SH-SY5Y (cell line): ENCODE results near the gene RAI1.

ENCODE experiments used
- GATA2 ChIP-seq: IDR thresholded peaks from 2 replicates; pipeline ENCODE4 v1.6.1; 2011; ENCODE audit warnings: mild to moderate bottlenecking, low read depth, low read length
- GATA3 ChIP-seq: IDR thresholded peaks from 2 replicates; pipeline ENCODE4 v1.6.1; 2011; ENCODE audit warnings: low read depth, mild to moderate bottlenecking, low read length, moderate library complexity

DNA sequence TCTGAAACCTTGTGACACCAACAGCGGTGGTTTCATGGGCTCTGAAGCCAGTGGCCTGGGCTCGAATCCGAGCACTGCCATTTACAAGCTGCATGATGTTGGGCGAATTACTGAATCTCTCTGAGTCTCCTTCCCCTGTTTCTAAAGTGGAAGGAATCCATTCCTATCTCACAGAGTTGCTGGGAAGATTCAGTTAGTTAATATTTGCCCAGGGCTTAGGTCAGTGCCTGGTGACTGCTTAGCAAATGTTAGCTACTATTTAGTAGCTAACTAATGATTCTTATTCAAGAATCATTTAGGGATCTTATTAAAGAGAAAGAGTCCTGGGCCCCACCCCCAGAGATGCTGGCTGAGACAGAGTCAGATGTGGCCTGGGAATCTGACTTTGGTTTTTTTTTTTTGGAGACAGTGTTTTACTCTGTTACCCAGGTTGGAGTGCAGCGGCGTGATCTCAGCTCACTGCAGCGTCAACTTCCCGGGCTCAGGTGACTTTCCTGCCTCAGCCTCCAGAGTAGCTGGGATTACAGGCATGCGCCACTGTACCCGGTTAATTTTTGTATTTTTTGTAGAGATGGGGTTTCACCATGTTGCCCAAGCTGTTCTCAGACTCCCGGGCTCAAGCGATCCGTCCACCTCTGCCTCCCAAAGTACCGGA is 33.6 kb upstream of the RAI1 start:
- TF ChIP-seq GATA3 (no peak), GATA2 (no peak)
